Left kidney (tissue), 8 donors: ENCODE data around the gene ZNF430. TPM values are rescaled to one million over a fixed set of nuclear protein-coding genes. Genes with fewer than 3 reads are reported as not detected.
A peak's percentile ranks its signal among the peaks of the same experiment; 100 is the strongest.
"Not testable (repeated sequence)": the region's sequence is repeated elsewhere in the genome, so short reads cannot be mapped to it uniquely, and the experiment has no call there.

Source experiments
- DNase-seq: peaks from one replicate; pipeline ENCODE4 v3.0.0-alpha.2; 2013
- long read RNA-seq, 8 donors: transcript quantifications; one replicate each; lab custom pipeline, GENCODE V29; 2026
- polyA plus RNA-seq: library from polyadenylated mRNA; unstranded; fragments of 120-200 nt; gene quantifications from one replicate; pipeline ENCODE4 v1.2.1, GENCODE V29; 2013; ENCODE audit not compliant: insufficient read length

ZNF430 gene
- polyA plus RNA-seq = 13.4 TPM
- long read RNA-seq, donor 1, partial matches to known transcripts = 0 of 4 reads
- long read RNA-seq, donor 1, other reads (novel, unspliced or antisense) = 0 of 4 reads
- long read RNA-seq, donor 2, partial matches to known transcripts = 0 of 3 reads
- long read RNA-seq, donor 2, other reads (novel, unspliced or antisense) = 0 of 3 reads
- long read RNA-seq, donor 3, partial matches to known transcripts = 0 of 3 reads
- long read RNA-seq, donor 3, other reads (novel, unspliced or antisense) = 0 of 3 reads
- long read RNA-seq, donor 4, partial matches to known transcripts = 0 of 3 reads
- long read RNA-seq, donor 4, other reads (novel, unspliced or antisense) = 0 of 3 reads
- long read RNA-seq, donor 5, transcript ZNF430-201 (5 exons, 3,923 nt) = major isoform, 5 of 5 reads
- long read RNA-seq, donor 5, partial matches to known transcripts = 0 of 5 reads
- long read RNA-seq, donor 5, other reads (novel, unspliced or antisense) = 0 of 5 reads
- long read RNA-seq, donor 6, transcript ZNF430-201 (5 exons, 3,923 nt) = major isoform, 5 of 5 reads
- long read RNA-seq, donor 6, partial matches to known transcripts = 0 of 5 reads
- long read RNA-seq, donor 6, other reads (novel, unspliced or antisense) = 0 of 5 reads
- long read RNA-seq, donor 7, partial matches to known transcripts = 0 of 3 reads
- long read RNA-seq, donor 7, other reads (novel, unspliced or antisense) = 0 of 3 reads
- long read RNA-seq, donor 8 = 0 reads

- peak; percentile 97 for DNase-seq
Observed at GRCh38 chr19:21020298-21021227, at the start of gene ZNF430. ZNF430 (plus strand) TSS chr19:21020657; CDS start chr19:21020801, 144 bp downstream.

- DNase-seq = not testable (repeated sequence)
Observed at GRCh38 chr19:20992788-20993187, 27.7 kb upstream of the ZNF430 start.

DNA sequence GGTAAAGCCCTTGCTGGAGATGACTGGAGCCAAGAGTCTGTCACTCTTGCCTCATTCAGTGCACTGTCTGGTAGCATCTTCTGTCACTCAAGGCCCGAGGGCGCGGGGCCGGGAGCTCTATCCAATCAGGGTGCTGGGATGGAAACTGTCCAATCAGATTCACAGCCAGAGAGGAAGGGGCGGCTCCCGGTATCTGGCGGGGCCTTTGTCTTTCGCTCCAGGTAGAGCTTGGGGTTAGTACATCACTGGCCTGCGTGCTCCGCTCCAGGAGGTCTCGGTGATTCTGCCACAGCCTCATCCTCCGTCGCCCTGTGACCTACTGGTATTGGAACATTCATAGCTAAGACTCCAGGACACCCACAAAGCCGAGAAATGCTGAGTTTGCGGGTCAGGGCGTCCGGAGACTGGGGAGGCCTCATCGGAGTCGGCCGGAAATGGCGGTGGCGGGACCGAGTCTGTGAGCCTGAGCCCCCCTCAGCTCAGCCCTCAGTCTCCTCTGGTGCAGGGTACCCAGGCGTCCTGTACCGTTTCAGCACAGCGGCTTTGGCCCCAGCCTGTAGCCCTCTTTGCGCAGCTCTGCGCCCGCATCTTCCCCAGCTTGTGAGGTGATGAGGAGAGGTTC lies 20.6 kb upstream of the ZNF430 start:
- peak; percentile 97 for DNase-seq

- not testable (repeated sequence) for DNase-seq
Observed at GRCh38 chr19:21021238-21021637, 781 bp downstream of the ZNF430 start.

DNA sequence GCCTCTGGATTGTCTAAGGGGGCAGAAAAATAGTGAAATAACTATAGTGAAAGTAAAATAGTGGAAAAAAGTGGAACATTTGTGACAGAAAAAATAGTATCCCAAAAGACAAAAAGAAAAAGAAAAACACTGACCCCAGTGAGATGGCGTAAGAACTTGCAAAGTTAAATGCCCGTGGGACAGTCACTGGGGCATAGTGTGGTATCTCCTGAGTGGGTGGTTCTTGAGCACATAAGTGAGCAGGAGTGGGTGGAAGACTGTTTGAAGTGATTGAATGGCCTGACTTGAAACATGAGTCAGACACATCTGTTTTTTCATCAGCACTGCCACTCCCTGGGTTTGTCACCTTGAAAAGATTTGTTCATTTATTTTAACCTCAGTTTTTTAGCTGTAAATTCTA lies 2.5 kb downstream of the ZNF430 start:
- DNase-seq = no peak

GRCh38 chr19:21023901-21024300 lies 3.4 kb downstream of the ZNF430 start:
- DNase-seq = no peak

GRCh38 chr19:21028969-21029268 lies 8.5 kb downstream of the ZNF430 start:
- DNase-seq = no peak

GRCh38 chr19:21045028-21045427 lies 24.6 kb downstream of the ZNF430 start:
- no peak for DNase-seq

GRCh38 chr19:21046489-21046888 lies 26.0 kb downstream of the ZNF430 start:
- no peak for DNase-seq

DNA sequence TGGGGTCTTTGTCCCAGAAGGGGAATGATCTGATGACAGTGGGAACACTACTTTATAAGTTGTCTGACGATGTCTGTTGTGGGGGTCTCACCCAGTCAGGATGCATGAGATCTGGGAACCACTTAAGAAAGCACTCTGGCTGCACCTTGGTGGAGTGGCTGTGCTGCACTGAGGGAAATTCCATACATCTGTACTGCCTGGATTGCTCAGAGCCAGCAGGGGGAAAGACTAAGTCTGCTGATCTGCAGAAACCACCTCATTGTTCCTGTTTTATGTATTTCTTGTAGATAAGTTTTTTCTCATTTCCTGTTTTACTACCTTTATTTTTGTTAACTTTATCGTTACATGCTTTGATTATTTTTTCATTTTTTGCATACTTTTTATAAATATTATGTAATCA lies 27.3 kb downstream of the ZNF430 start:
- no peak for DNase-seq

GRCh38 chr19:21052902-21053301 lies 32.4 kb downstream of the ZNF430 start:
- DNase-seq = no peak

- DNase-seq = no peak
Observed at GRCh38 chr19:21065336-21065735, 44.9 kb downstream of the ZNF430 start.

DNA sequence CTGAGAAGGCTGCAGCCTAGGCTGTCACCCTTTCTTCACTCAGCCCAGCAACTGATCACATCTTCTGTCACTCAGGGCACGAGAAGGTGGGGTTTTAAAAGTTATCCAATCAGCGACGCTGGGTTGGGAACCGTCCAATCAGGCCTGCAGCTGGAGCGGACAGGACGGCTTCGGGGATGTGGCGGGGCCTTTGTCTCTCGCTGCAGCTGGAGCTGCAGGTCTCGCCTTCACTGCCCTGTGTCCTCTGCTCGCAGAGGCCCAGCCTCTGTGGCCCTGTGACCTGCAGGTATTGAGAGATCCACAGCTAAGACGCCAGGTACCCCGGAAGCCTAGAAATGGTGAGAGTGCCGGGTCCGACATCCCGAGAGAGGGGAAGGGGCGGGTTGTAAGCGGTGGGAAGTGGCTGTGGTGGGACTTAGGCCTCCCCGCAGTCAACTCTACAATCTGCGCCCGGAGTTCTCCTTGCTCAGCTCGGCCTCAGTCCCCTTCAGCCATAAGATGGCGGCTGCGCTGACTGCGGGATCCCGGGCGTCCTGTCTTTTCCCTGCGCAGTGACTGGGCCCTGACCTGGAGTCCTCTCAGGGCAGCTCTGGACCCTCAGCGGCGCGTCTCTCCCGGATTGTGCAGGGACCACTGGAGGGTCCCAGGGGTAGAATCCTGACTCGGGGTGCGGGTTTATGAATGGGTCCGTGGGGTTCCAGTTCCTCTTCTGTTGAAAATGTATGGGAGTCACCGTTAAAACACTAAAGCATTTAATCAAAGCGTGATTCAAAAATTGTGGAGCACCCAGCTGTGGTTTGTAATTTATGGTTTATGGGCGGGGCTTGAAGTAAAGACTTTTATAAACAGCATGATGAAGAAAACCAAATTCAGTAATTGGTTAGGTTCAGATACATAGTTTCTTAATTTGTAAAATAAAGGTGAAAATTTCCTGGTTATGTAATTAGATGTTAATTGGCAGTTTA lies 61.8 kb downstream of the ZNF430 start, which contains the start of gene ZNF714:
ZNF714 (plus strand) TSS at position 193 of the 965 bp plus-strand sequence. CDS start 16,066 bp downstream, outside the sequence.
- DNase-seq = peak; percentile 95

- no peak for DNase-seq
Observed at GRCh38 chr19:21084343-21084742, 63.9 kb downstream of the ZNF430 start.

DNA sequence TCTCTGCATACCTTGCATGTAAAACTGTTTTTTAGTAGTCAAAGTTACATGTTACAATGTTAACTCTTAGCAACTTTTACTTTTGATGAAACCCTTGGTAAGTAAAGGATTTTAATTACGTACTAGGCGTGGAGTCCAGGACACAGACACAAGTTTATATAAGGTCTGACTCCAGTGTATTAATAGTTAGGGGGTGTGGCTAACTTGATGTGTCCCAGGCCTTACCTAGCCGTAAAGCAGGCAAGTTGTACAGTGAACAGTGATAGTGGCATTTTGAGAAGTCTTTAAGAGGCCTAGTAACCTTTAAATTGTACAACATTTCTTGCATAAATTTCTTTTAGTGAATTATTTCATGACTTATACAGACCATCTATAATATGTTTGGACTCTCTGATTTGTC lies 67.4 kb downstream of the ZNF430 start:
- no peak for DNase-seq

- no peak for DNase-seq
Observed at GRCh38 chr19:21092109-21092508, 71.7 kb downstream of the ZNF430 start.

DNA sequence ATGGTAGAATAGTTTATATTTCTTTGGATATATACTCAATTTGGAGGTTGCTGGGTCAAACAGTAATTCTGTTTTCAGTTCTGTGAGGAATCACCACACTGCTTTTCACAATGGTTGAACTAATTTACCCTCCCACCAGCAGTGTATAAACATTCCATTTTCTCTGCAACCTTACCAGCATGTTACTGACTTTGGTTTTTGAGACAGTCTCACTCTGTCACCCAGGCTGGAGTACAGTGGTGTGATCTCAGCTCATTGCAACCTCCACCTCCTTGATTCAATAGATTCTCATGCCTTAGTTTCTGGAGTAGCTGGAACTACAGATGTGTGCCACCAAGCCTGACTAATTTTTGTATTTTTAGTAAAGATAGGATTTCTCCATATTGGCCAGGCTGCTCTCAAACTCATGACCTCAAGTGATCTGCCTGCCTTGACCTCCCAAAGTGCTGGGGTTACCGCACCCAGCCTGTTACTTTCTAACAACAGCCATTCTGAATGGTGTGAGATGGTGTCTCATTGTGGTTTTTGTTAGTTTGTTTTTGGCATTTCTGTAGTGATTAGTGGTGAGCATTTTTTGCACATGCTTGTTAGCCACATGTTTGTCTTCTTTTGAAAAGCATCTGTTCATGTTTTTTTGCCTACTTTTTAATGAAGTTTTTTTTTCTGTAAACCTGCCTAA lies 74.0 kb downstream of the ZNF430 start:
- no peak for DNase-seq

DNA sequence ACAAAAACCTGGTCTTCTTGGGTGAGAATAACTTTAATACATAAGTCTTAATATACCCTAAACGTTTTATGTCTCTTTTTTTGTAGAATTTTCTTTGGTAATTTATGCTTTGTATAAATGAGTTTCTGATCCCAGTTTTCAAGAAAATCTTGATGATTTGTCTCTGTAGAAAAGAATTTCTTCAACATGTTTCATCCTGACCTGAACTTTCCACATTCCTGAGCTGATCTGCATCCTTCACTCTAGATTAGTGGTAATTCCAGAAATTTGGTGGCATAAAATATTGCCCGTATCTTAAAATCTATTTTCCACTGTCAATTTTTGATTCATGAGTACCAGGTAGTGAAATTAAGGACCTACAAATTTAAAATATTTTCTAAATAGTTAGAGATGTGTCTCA lies 77.8 kb downstream of the ZNF430 start:
- DNase-seq = no peak

- DNase-seq = no peak
Observed at GRCh38 chr19:21101521-21102242, 81.2 kb downstream of the ZNF430 start.
